HFF-Myc (cell line): ENCODE results near the gene CHRNA1.

Experiments used
- DNase-seq: peaks from one replicate; pipeline ENCODE4 v3.0.0-alpha.2; 2011; ENCODE audit warnings: low read depth; ENCODE audit errors: extremely low read depth
- H3K4me3 ChIP-seq: replicated peaks from 2 replicates; pipeline ENCODE4 v1.5.1; 2011; ENCODE audit warnings: low read depth, mild to moderate bottlenecking, control low read depth, low read length
- TF ChIP-seq, protein P1 (sequence below): IDR thresholded peaks from 2 replicates; pipeline ENCODE4 v1.5.1; 2012; ENCODE audit warnings: mild to moderate bottlenecking, low read depth, low read length, control low read depth; ENCODE audit errors: missing control alignments

Gene CHRNA1

DNA sequence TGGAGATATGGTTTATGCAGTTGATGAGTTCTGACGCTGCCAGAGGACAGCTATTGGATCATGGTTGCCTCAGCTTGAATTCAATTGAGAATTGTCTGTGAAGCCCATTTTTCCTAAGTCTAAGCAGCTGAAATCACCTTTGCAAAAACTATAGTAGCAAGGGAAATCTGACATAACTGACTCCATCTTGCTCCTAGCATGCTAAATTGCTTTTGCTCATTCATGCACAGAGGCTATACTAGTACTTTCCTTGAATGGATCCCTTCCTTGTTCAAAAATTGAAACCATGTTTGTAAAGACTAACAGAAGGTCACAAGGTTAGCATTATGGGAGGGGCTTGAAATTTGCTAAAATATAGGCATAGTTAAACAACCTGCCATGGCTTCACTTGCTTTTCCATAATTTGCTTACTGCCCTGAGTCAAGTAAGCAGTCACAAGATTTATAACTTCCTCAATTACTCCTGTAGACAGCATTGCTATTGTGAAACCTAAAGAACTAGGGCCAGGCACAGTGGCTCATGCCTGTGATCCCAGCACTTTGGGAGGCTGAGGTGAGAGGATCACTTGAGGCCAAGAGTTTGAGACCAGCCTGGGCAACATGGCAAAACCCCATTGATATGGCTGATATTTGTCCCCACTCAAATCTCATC is 41.2 kb downstream of the CHRNA1 start:
- no peak overlapping the region for H3K4me3 ChIP-seq
- DNase-seq = no peak
- TF ChIP-seq, protein P1, sequence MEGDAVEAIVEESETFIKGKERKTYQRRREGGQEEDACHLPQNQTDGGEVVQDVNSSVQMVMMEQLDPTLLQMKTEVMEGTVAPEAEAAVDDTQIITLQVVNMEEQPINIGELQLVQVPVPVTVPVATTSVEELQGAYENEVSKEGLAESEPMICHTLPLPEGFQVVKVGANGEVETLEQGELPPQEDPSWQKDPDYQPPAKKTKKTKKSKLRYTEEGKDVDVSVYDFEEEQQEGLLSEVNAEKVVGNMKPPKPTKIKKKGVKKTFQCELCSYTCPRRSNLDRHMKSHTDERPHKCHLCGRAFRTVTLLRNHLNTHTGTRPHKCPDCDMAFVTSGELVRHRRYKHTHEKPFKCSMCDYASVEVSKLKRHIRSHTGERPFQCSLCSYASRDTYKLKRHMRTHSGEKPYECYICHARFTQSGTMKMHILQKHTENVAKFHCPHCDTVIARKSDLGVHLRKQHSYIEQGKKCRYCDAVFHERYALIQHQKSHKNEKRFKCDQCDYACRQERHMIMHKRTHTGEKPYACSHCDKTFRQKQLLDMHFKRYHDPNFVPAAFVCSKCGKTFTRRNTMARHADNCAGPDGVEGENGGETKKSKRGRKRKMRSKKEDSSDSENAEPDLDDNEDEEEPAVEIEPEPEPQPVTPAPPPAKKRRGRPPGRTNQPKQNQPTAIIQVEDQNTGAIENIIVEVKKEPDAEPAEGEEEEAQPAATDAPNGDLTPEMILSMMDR = no peak

DNA sequence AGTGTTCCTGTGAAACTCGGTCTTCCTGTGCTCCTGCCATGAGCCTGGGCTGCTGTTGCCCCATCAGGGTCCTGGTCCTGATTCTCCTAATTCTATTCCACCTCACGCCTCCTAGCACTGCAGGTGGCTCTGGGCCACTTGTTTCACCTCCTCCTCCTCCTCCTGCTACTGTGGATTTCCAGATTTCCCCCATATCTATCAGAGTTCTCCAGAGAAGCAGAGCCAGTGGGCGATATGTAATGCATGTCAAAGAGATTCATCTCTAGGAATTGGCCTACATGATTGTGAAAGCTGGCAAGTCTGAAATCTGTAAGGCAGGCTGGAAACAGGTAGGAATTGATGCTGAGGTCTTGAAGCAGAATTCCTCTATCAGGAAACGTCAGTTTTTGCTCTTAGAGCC is 45.3 kb downstream of the CHRNA1 start:
- H3K4me3 ChIP-seq = no peak overlapping the region
- TF ChIP-seq, protein P1 = no peak
- no peak for DNase-seq

DNA sequence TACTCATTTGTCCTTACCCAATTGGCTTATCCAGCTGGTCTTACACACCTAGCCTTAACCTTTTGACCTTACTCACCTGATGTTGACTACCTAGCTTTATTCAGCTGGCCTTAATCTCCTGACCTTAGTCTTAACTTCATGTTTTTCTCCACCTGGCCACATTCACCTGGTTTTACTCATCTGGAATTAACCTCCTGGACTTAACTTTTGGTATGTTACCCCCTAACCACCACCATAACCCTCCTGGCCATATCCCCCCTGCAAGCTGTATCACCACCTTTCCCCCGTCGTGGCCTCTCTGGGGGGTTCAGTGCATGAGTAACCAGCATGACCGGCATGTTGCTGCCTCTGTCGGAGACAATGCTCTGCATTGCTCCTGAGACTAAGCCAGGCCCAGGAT is 45.7 kb downstream of the CHRNA1 start:
- no peak for DNase-seq
- H3K4me3 ChIP-seq = no peak overlapping the region
- TF ChIP-seq, protein P1 = no peak

DNA sequence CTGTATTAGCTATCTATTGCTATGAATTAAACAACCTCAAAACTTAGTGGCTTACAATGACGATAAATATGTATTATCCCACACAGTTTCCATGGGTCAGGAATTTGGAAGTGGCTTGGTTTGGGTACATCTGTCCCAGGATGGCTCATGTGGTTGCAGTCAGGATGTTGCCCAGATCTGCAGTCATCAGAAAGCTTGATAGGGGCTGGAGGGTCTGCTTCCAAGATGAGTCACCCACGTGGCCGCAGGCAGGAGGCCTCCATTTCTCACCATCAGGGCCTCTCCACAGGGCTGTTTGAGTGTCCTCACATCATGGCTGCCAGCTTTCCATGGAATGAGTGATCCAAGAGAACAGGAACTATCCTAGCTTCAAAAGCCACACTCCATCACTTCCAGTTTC is 46.4 kb downstream of the CHRNA1 start:
- no peak for DNase-seq
- H3K4me3 ChIP-seq = no peak overlapping the region
- TF ChIP-seq, protein P1 = no peak

DNA sequence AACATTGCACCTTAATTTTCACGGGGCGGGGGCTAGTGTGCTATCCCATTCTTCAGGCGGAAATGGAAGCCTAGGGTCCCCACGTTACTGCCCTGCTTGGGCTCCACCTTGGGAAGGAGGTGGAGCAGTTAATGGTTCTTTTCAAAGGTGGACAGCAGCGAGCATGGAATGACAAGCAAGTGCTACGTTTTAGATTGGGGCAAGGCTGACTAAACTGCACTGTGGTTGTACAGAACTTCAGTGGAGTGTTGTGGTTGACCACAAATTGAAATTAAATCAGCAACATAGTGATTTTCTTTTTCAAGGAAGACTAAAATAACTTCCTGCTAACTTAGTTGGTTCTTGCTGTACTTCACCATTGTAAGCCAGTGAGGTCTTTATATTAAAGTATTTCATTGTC is 47.0 kb downstream of the CHRNA1 start:
- H3K4me3 ChIP-seq = no peak overlapping the region
- TF ChIP-seq, protein P1 = no peak
- no peak for DNase-seq

DNA sequence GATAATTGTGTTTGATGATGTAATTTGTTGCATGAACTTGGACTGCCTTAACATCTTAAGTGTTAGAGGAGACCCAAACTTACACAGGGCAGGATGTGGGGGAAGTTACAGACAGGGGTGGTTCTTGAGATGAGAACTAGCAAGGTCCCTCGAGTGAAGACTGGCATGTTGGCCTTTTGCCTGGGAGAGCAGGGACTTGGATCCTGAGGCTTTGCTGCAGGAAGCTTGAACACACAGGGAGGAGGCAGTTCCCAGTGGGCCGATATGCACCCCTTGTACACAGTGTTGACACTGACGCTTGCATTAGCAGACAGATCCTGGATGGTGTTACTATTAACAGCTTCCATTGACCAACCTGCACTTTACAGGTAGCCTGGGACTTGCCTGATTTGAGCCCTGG is 47.5 kb downstream of the CHRNA1 start:
- no peak for DNase-seq

DNA sequence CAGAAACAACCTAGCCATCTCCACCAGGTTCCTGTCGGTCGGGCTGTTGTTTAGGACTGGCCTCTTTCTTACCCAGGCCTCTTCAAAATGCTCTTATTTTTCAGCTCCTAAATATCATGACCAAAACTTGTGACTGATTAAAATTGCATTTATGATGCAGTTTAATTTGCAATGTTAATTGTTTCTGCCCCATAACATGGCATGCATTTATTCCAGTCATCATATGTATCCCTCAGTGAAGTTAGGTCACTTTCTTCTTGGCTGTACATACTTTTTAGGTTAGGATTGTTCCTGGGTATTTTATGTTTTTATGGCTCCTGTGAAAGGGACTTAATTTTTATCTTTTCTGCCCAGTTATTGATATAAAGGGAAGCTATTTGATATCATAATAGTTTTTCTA is 50.6 kb downstream of the CHRNA1 start:
- DNase-seq = no peak
- TF ChIP-seq, protein P1 = no peak
- H3K4me3 ChIP-seq = no peak overlapping the region

More for the DNA sequence above, 47.5 kb downstream of the CHRNA1 start:
- TF ChIP-seq, protein P1 = no peak
- H3K4me3 ChIP-seq = no peak overlapping the region
